Measurements from ENCODE around the gene CASD1. TPM values are rescaled to one million over a fixed set of nuclear protein-coding genes. Genes with fewer than 3 reads are reported as not detected.

CASD1 gene
- total RNA-seq, 4 donors from 2014 or later = 2.3 to 28.3 (median 10.8) TPM

GRCh38 chr7:94529516-94529915 is 19.9 kb downstream of the CASD1 start:
- peaks cover 0 to 33% (median 0%) of the 10 kb centered on the region in 3 donors for H3K36me3 ChIP-seq
- no peak for DNase-seq
- H3K27ac ChIP-seq = no peak overlapping the region
- H3K9me3 ChIP-seq = no peaks in the 10 kb centered on the region
- no peaks in the 10 kb centered on the region for H3K27me3 ChIP-seq
- WGBS, 2 donors = 75 to 83% methylated on average over 1 of the region's 1 CpG
- no peaks in the 10 kb centered on the region for H3K4me1 ChIP-seq
- intact Hi-C loops (cut with DNase I) = no loop called here
- no peak overlapping the region for H3K4me3 ChIP-seq
- no peak for TF ChIP-seq POLR2A (IDR thresholded peaks at IDR 0.05)
- TF ChIP-seq CTCF (IDR thresholded peaks at IDR 0.05) = no peak

GRCh38 chr7:94530109-94530508 is 20.5 kb downstream of the CASD1 start:
- Histone ChIP-seq H3K27ac (no peak overlapping the region), H3K36me3 (peaks cover 0 to 39% (median 0%) of the 10 kb centered on the region in 3 donors), H3K27me3 (no peaks in the 10 kb centered on the region), H3K4me1 (no peaks in the 10 kb centered on the region), H3K9me3 (no peaks in the 10 kb centered on the region), H3K4me3 (no peak overlapping the region)
- intact Hi-C loops (cut with DNase I) = no loop called here
- TF ChIP-seq POLR2A (IDR thresholded peaks at IDR 0.05) (no peak), CTCF (IDR thresholded peaks at IDR 0.05) (no peak)
- WGBS, 2 donors = 79 to 86% methylated on average over 3 of the region's 3 CpGs
- DNase-seq = no peak

GRCh38 chr7:94532676-94533075 is 23.1 kb downstream of the CASD1 start:
- H3K9me3 ChIP-seq = no peaks in the 10 kb centered on the region
- H3K36me3 ChIP-seq = peaks cover 0 to 57% (median 0%) of the 10 kb centered on the region in 3 donors
- no peak overlapping the region for H3K4me3 ChIP-seq
- intact Hi-C loops (cut with DNase I) = no loop called here
- no peaks in the 10 kb centered on the region for H3K4me1 ChIP-seq
- DNase-seq = no peak
- 74 to 87% methylated on average over 2 of the region's 2 CpGs for WGBS, 2 donors
- no peak for TF ChIP-seq CTCF (IDR thresholded peaks at IDR 0.05)
- no peak for TF ChIP-seq POLR2A (IDR thresholded peaks at IDR 0.05)
- no peaks in the 10 kb centered on the region for H3K27me3 ChIP-seq
- no peak overlapping the region for H3K27ac ChIP-seq

- intact Hi-C loops (cut with DNase I) = no loop called here
- Histone ChIP-seq H3K4me1 (no peaks in the 10 kb centered on the region), H3K27me3 (no peaks in the 10 kb centered on the region), H3K4me3 (no peak overlapping the region), H3K36me3 (peaks cover 0 to 36% (median 0%) of the 10 kb centered on the region in 3 donors), H3K27ac (no peak overlapping the region), H3K9me3 (no peaks in the 10 kb centered on the region)
- DNase-seq = no peak
- 67 to 94% methylated on average over 1 of the region's 1 CpG for WGBS, 2 donors
- no peak for TF ChIP-seq POLR2A (IDR thresholded peaks at IDR 0.05)
- TF ChIP-seq CTCF (IDR thresholded peaks at IDR 0.05) = no peak
These were observed 30.8 kb downstream of the CASD1 start for GRCh38 chr7:94540428-94540827.

GRCh38 chr7:94547126-94547525 is 37.5 kb downstream of the CASD1 start:
- Histone ChIP-seq H3K4me1 (no peaks in the 10 kb centered on the region), H3K4me3 (no peak overlapping the region), H3K27ac (no peak overlapping the region), H3K36me3 (peaks cover 0 to 8% (median 0%) of the 10 kb centered on the region in 3 donors), H3K9me3 (no peaks in the 10 kb centered on the region), H3K27me3 (no peaks in the 10 kb centered on the region)
- no peak for TF ChIP-seq POLR2A (IDR thresholded peaks at IDR 0.05)
- no peak for TF ChIP-seq CTCF (IDR thresholded peaks at IDR 0.05)
- DNase-seq = no peak
- intact Hi-C loops (cut with DNase I) = no loop called here
- WGBS, 2 donors = 50 to 58% methylated on average over 1 of the region's 1 CpG

Data from esophagus squamous epithelium (tissue), 5 donors.